T-helper 2 cell (primary cell): ENCODE results near the gene LAMC3.
"Not testable (repeated sequence)": the region's sequence is repeated elsewhere in the genome, so short reads cannot be mapped to it uniquely, and the experiment has no call there.

Experiments used
- DNase-seq, 5 experiments: peaks; one replicate each; pipeline versions ENCODE4 v3.0.0 to v3.0.0-alpha.2; 2012 to 2022

LAMC3 gene

DNA sequence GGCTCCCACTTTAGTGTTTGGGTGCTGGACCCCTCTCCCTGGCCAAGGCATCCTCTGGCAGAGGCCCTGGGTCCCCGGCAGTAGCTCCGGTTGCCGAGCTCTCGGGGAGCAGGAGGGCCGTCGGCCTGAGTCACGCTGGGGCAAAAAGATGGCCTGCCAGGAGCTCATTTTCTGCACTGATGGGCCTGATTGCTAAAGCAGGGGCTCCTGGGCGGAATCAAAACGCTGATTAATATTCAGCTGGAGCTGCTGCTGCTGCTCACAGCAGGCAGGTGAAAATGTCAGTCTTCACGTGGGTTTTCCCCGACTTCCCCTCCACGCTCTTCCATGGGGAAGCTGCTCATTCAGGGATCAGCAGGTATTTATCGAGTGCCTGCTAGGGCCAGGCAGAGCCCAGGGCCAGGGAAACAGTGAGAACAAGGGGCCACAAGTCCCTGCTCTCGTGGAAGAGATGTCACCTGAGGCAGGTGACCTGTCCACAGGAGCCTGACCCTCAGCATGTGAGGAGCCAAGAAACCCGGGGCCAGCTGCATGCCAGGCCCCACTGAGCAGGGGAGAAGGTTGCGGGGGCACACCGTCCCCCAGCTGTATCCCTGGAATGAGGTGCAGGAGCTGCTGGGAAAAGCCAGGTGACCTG is 22.1 kb downstream of the LAMC3 start:
- no peak for DNase-seq

DNA sequence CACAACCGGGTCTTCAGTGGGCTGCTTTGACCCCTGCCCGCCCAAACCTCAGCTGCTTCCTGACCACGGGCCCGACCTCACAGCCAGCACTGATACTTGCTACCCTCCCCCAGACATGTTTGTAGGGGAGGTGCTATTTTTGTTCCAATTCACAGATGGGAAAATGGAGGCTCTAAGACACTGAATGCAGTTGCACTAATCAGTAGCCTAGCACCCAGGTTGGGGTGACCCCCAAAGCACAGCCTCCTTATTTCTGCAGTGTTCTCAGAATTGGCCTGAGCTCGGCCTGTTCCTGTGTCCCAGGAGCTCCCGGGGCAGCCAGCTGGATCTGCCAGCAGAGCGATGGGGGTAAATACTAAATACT is 22.6 kb downstream of the LAMC3 start:
- no peak for DNase-seq

DNA sequence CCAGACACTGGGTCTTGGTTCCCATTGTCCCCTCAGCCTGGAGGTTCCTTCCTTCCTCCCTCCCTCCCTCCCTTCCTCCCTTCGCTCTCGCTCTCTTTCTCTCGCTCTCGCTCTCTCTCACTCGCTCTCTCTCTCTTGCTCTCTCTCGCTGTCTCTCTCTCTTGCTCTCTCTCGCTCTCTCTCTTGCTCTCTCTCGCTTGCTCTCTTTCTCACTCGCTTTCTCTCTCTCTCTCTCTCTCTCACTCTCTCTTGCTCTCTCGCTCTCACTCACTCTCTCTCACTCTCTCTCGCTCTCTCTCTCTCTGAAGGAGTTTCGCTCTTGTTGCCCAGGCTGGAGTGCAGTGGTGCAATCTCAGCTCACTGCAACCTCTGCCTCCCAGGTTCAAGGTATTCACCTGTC is 23.4 kb downstream of the LAMC3 start:
- DNase-seq, result no peak

DNA sequence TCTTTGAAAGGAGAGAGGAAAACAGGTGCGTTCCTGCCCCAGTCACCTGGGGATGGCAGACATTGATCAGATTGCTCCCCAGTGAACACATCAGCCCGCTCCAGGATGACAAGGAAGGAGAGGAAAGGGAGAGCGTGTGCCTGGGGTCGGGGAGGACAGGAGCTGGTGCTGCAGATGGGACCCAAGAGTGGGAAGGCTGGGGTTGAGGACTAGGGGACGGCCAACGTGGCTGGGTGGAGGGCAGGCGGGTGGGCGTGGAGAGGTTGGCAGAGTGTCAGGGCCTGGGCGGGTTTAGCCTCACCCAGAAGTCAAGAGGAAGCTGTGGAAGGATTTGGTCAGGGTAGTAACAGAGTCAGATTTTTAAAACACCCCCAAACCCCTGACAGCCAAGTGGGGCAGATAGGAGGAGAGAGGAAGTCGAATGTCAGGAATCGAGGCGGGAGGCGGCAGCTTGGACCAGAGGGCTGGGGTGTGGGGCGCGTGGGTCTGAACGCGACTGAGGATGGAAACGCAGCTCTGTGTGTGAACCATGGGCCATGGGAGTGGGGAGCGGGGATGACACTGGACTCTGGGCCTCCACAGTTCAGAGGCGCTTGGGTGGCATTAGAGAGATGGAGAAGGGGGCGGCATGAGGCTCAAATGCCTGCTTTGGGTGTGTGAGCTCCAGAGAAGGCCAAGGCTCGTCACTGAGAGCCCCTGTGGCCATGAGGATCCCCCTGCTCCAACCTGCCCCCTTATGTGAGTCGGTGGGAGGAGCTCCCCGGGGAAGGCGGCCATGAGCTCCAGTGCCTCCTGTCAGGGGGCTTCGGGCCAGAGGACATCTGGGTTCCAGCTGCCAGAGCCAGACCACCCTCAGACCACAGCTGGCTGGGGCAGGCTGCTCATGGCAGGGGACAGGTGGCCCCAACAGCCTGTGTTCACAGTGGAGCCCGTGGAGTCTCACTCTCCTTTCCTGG is 24.6 kb downstream of the LAMC3 start:
- no peak for DNase-seq

DNA sequence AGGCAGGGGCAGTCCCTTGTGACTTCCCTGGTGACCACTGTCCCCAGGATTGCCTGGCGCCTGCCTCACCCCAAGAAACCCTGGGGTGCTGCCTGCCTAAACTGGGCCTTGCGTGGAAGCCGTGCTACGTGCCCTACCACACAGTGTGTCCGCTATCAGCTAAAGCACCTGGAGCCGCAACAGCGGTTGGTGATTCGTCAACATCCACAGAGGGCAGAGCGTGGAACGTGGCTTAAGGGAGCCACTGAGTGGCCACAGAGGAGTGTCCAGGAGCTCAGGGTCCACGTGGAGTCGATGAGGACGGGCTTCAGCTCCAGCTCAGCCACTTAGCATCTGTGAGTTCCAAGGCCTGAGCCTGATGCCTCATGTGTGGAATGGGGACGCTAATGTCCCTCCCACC is 25.3 kb downstream of the LAMC3 start:
- DNase-seq, result no peak

DNA sequence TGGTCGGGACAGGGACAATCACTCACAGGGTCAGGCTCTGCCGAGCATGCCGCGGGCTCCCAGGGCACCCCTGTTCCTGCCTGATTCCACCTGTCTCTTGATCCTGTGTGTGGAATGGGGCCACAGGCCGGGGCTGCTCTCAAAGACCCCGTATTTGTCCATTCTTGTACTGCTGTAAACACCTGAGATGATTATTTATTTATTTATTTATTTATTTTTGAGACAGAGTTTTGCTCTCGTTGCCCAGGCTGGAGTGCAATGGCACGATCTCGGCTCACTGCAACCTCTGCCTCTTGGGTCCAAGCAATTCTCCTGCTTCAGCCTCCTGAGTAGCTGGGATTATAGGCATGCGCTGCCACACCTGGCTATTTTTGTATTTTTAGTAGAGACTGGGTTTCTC is 25.8 kb downstream of the LAMC3 start:
- DNase-seq, result not testable (repeated sequence)

DNA sequence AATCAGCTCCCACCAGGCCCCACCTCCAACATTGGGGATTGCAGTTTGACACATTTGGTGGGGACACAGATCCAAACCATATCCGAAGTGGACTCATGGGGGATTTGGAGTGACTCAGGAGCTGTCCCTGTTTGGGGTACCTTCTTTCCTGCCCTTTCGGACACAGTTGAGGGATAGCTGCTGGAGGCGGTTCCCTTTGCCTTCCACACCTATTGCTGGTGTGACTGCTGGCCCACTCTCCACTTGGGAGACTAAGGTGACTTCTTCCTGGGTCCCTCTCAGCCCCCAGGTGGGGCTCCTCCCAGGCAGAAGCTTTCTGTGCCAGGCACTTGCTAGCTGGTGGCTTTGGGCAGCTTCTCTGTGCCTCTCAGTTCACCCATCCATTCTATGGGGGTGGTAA is 26.6 kb downstream of the LAMC3 start:
- no peak for DNase-seq

DNA sequence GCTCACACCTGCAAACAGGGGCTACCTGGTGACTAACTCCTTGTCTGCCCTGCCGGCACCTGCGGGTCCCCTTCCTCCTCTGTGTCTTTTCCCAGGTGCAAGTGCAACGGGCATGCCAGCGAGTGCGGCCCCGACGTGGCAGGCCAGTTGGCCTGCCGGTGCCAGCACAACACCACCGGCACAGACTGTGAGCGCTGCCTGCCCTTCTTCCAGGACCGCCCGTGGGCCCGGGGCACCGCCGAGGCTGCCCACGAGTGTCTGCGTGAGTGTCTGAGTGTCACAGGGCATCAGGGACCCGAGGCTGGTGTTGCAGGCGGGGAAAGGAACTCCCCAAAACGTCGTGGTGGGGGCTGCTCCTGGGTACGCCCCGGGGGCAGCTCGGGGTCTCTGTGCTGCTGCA is 27.1 kb downstream of the LAMC3 start:
- DNase-seq, result no peak

DNA sequence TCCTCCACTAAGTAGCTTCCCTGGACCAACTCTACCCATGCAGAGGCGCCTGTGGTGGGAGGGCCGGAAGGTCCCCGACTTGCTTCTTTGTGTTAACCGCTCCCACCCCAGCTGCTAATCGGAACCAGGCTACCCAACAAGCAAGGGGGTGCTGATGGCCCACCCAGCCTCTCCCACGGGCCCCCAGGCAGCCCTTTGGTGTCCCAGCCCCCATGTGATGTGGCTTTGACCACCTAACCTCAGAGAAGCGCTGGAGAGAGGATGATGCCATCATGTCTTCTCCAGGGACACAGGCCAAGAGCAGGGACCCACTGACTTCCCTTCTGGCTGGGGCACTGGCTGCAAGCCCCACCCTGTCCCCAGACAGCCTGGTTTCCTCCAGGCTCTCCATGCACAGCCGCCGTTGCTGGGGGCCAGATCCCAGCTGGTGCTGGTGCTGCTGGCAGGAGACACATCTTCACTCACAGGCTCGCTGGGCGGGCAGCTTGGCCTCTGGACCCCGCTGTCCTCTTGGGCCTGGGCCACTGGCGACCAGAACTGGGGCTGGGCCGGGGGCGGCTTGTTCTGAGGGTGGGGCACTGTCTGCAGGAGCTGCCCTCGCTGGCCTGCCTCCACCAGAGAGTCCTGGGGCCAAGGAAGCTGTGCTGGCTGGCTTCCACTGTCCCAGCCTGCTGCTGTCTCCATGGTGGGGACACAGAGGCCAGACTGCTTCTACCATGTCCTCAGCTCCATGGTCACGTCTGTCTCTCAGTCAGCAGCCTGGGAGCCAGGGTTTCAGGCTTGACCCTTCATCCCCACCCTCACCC is 27.8 kb downstream of the LAMC3 start:
- no peak for DNase-seq

DNA sequence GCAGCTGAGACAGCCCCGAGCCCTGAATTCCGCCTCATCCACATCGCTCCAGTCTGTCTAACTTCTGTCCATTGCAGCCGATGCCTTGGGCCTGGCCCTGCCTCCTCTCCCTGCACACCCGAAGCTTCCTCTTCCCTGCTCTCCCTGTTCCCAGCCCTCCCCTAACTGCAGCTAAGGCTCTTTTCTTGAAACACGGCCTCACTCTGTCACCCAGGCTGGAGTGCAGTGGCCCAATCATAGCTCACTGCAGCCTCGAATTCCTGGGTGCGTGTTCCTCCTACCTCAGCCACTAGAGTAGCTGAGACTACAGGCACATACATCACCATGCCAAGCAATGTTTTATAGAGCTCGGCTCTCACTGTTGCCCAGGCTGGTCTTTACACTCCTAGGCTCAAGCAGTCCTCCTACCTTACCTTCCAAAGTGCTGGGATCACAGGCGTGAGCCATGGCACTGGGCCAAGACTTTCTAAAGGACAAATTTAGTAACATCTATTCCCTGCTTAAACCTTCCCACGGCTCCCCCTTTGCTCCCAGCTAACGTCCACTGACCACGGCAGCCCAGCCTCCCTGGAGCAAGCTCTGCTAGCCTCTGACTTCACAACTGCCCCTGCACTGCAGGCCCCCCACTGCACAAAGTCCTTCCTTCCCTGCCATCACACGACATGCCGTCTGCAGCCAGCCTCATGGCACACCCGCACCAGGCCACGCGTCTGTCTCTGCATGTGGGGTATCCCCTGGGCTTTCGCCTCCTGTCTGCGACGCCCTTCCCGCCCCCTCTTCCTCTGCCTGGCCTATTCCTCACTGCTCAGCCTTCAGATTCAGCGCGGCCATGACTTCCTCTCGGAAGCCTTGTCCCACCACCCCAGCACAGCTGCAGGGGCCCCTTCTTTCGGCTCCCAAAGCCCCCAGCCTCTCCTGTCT is 28.6 kb downstream of the LAMC3 start:
- DNase-seq, result no peak

DNA sequence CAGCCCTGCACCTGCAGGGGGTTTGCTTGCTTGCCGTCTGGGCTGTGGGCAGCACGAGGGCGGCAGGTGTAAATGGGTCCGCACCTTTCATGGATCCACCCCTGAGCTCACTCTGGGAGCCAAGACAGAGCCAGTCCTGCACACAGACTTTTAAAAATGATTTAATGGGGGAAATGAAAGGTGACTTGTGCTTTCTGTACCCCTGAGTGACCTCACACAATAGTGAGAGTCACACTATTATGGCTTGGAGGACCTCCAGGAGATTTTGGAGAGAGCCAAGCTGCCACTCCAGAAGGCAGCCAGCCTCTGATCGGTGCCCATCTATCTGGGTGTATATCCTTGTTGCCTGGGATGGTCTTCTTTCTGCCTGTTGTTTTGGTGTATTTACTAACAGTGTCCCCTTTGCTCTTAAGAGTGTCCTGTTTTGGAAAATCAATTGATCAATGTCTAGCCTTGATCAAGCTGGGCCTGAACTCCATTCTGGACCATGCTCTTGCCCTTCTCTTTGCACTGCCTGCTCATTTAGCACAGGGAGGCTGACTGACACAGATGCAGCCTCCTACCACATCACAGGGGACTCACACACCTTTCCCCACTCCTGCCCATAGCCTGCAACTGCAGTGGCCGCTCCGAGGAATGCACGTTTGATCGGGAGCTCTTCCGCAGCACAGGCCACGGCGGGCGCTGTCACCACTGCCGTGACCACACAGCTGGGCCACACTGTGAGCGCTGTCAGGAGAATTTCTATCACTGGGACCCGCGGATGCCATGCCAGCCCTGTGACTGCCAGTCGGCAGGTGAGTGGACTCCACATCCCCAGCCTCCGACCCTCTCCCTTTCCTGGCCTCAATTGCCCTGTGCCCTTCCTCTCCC is 29.5 kb downstream of the LAMC3 start:
- DNase-seq, result no peak

DNA sequence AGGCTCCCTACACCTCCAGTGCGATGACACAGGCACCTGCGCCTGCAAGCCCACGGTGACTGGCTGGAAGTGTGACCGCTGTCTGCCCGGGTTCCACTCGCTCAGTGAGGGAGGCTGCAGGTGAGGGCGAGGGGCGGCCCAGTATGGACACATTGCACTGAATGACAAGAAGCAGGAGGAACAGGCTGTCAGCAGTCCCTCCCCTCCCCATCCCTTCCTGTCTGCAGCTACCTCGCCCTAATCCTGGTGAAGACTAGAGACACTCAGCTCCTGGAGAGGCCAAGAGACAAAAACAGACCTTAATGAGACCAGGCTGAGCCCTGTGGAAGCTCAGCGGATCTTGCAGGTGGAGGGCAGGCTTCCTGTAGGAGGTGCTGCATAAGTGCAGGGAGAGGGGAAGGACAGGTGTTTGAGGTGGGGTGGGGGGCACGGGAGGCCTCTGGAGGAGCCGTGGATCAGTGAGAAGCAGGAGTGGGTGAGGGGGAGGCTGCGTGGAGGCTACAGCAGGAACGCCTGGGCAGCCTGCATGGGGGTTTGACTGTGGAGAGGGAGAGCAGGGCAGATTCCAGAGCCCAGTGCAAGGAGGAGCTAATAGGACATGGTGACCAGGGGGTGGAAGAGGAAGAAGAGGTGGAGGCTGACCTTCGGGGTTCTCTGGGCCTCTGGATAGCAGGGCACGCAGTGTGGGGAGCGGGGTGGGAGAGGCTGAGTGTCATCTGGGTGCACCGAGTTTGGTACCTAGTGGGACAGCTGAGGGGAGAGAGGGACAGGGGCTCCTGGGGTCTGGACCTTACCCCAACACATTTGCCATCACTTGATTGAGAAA is 30.4 kb downstream of the LAMC3 start:
- DNase-seq, result no peak

DNA sequence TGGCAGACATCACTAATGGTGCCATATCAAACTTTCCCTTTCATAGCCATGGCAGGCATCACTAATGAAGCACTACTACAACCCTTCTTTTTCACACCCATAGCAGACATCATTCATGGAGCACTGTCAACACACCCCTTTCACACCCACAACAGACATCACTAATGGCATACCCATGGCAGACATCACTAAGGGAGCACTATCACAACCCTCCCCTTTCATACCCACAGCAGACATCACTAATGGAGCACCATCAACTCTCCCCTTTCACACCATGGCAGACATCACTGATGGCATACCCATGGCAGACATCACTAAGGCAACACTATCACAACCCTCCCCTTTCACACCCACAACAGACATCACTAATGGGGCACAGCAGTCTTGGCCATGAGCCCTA is 33.7 kb downstream of the LAMC3 start:
- peak in 1 of 5 experiments; percentile 25 for DNase-seq

DNA sequence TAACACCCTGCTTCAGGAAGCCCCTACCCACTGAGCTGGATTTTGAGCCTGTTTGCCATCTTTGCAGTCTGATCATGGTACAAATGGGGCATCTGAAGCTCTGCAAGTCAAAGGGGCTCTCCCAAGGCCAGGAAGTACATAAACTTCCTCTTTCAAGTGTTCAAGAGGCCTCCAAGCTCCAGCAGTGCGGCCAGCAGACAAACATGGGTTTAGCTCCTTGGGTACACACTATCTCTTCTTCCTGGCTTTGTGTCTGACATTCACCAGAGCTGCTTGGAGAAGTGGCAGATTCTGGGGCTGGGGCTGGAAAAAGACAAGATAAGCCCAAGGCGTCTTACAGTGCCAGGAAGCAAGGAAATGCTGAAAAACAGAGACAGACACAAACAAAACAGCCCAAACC is 34.1 kb downstream of the LAMC3 start:
- no peak for DNase-seq

DNA sequence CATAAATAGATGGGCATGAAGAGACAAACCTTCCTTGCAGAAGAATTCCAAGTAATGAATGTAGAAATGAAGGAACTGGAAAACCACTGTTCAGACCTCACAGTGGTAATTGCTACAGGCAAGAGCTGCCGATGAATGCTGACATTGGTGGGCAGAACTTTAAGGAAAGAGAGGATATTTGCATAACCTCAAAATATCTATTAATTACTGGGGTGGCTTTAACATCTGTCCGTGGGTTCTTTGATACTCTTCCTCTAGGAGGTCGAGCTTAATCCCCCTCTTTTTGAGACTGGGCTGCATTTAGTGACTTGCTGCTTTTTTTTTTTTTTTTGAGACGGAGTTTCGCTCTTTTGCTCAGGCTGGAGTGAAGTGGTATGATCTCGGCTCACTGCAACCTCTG is 34.7 kb downstream of the LAMC3 start:
- DNase-seq, result no peak

DNA sequence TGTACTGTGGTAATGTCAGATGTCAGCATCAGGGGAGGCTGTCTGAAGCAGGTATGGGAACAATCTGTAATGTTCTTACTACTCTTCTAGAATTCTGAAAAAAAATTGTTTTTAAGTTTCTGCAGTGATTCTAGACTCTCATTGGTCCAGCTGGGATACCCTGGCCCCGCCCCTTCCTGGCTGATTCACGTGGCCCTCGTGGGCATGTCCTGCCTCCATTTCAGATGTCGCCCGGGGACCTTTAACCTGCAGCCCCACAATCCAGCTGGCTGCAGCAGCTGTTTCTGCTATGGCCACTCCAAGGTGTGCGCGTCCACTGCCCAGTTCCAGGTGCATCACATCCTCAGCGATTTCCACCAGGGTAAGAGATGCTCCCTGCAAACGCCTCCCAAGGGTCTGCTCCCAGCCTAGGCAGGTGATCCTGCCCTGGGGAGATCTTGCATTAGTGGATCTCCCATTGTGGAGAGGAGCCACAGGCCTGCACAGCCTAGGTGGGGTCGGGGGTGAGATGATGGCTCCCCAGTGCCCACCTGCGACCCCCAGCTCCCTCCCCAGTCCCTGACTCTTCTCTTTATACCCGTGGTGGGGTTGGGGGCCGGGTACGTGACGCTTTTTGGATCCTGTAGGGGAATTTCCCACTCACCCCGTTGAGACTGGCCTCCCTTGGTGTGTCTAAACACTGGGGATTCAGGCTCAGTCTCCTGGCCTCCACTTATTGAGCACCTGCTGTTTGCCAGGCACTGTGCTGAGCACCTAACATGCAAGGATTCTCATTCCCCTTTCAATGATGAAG is 36.5 kb downstream of the LAMC3 start:
- DNase-seq, result peak in 1 of 5 experiments; percentile 33

DNA sequence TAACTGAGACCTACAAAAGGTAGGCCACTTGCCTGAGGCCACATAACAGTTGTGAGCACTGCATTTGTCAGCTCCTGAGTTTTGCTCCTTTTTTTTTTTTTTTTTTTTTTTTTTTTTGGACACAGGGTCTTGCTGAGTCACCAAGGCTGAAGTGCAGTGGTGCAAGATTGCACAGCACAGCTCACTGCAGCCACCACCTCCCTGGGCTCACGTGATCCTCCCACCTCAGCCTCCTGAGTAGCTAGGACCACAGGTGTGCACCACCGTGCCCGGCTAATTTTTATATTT is 37.1 kb downstream of the LAMC3 start:
- no peak for DNase-seq

DNA sequence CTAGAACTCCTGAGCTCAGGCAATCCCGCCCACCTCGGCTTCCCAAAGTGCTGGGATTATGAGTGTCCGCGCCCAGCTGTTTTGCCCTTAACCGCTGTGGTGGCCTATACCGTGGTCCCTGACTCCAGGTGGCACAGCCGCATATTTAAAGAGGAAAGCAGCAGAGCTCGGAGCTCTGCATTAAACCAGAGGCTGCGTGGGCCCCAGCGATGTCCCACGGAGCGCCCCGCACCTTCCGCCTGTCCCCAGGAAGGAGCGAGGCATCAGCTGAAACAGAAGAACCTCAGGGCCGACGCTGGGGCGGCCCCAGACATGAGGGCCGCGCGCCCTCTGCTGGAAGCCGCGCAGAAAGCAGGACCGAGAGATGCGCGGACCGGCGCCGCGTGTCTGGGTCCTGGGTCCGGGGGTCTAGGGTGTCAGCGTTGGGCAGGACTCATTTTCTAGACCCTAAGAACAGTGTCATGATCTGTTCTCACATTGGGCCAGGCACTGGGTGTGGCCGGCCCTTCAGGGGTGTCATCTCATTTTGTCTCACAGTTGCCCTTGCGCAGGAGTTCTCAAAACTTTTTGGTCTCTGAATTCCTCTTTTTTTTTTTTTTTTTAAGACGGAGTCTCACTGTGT is 37.7 kb downstream of the LAMC3 start:
- DNase-seq, result peak; percentile 27 to 74 (median 54)

DNA sequence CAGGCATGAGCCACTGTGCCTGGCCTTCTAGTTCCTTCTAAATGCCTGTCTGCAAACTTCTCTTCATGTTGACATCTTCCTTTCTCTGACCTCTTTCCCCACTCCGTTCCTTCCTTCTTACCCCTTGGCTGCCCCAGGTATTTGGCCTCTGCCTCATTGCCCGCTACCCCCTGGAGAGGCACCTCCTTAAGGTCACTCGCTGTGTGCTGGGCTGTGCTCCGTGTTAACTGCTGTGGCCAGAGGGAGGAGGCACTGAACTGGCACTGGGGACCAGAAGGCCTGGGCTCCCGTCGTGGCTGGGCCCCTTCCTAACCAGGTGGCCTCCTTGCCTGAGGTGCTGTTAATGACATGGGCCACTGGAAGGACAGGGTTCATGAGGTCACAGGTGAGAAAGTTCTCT is 39.4 kb downstream of the LAMC3 start:
- no peak for DNase-seq
